Measurements from ENCODE around the gene SCGB1C2.

SCGB1C2 gene

DNA sequence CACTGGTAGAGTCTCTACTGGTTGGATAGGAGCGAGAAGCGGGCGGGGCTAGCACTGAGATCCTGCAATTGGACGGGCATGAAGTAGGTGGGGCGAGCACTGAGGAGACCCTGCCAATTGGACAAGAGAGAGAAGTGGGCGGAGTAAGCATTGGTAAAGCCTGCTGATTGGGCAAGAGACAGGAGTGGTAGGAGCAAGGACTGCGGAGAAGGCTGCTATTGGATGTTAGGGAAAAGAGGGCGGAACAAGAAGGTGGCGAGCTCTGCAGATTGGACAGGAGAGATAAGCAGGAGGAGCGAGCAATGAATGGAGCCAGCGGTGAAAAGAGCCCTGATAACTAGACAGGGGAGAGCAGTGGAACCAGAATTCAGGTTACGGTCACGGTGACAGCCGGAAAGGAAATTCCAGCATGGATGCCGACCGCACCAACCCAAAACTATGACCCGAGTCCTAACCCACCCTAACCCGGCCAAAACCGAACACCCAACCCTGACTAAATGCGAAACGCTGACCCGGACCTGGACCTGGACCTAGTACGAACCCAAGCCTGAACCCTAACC is 4.8 kb downstream of the SCGB1C2 start:
- no peak overlapping the region for H3K4me2 ChIP-seq
- no peak overlapping the region for H3K9ac ChIP-seq
- no peak overlapping the region for H3K27ac ChIP-seq
- H4K20me1 ChIP-seq: peaks cover 0 to 21% (median 0%) of the 10 kb centered on the region in 11 experiments; a peak in 4 of 22 replicates
- no peak for TF ChIP-seq Cebpa-rat (IDR thresholded peaks at IDR 0.05)
- H3K36me3 ChIP-seq: no peaks in the 10 kb centered on the region
- no peaks in the 10 kb centered on the region for H3K9me3 ChIP-seq (replicated peaks in 1 of 11)
- H3K4me1 ChIP-seq: peaks cover 0 to 8% (median 0%) of the 10 kb centered on the region in 10 experiments; a peak in 4 of 20 replicates
- H3K4me3 ChIP-seq: no peak overlapping the region
- peaks cover 0 to 18% (median 9%) of the 10 kb centered on the region in 11 experiments; a peak in 12 of 22 replicates for H3K27me3 ChIP-seq

DNA sequence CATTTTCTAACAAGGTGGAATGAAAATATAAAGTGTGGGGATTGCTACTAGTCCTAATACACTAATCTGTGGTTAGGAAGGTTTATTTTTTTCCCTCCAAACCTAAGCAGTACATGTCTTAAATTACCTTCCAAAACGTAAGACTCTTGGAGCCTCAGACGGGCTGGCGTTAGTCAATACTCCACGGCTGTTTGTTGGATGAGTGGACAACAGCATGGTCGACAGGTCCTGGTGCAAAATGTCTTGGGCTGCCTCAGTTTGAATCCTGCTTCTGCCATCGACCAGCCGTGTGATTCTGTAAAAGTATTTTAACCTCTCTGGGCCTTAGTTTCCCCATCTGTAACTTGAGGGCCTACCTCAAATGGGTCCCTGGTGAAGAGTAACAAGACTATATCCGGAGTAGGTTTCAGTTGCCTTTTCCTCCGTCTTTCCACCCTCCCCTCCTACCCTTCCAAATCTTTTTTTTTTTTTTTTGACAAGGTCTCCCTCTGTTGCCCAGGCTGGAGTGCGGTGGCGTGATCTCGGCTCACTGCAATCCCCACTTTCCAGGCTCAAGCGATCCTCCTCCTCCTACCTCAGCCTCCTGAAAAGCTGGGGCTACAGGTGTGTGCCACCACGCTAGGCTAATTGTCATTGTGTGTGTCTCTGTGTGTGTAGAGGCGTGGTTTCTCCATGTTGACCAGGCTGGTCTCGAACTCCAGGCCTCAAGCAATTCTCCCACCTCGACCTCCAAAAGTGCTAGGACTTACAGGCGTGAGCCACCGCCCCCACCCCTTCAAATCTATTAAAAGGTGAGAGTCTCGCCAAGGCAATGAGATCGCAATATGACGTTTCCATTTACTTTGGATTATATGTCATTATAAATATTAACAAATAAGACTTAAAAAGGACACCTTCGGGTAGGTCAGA is 5.8 kb downstream of the SCGB1C2 start:
- no peaks in the 10 kb centered on the region for H3K9me3 ChIP-seq (replicated peaks in 1 of 11)
- no peak for TF ChIP-seq Cebpa-rat (IDR thresholded peaks at IDR 0.05)
- no peak overlapping the region for H3K9ac ChIP-seq
- no peaks in the 10 kb centered on the region for H3K36me3 ChIP-seq
- no peak overlapping the region for H3K27ac ChIP-seq
- no peak overlapping the region for H3K4me3 ChIP-seq
- peaks cover 0 to 21% (median 0%) of the 10 kb centered on the region in 11 experiments; a peak in 4 of 22 replicates for H4K20me1 ChIP-seq
- peaks cover 0 to 8% (median 0%) of the 10 kb centered on the region in 10 experiments; a peak in 4 of 20 replicates for H3K4me1 ChIP-seq
- peak overlapping the region in 2 of 11 experiments; percentile 21 to 65; a peak in 5 of 22 replicates for H3K4me2 ChIP-seq
- peaks cover 0 to 18% (median 9%) of the 10 kb centered on the region in 11 experiments; a peak in 12 of 22 replicates for H3K27me3 ChIP-seq

DNA sequence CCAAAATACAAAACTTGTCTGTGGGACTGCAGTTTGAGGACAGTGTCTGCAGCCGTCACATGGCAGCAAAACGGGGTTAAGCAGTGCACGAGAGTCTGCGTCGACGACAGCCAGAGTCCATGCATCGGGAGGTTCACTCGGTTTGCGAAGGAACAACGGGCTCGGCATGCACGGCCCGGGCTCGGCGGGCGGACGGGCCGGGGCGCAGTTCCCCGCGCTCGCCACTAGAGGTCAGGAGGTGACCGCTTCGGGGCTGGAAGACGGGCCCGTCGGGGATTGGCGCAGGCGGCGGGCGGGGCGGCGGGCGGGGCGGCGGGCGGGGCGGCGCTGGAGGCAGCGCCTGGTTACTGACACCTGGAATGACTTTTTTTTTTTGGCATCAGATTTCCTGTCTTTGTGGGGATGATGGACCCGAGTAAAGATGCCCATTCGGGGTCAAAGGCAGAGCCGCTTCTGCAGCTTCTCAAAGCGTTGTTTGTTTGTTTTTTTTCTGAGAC is 6.5 kb downstream of the SCGB1C2 start:
- Histone ChIP-seq H3K27ac (no peak overlapping the region), H3K4me3 (no peak overlapping the region), H3K9me3 (replicated peaks in 1 of 11) (no peaks in the 10 kb centered on the region), H3K9ac (no peak overlapping the region), H3K4me2 (peak overlapping the region in 5 of 11 experiments; percentile 9 to 65 (median 21); a peak in 7 of 22 replicates), H4K20me1 (peaks cover 0 to 21% (median 0%) of the 10 kb centered on the region in 11 experiments; a peak in 4 of 22 replicates), H3K36me3 (no peaks in the 10 kb centered on the region), H3K27me3 (peaks cover 0 to 18% (median 9%) of the 10 kb centered on the region in 11 experiments; a peak in 12 of 22 replicates), H3K4me1 (peaks cover 0 to 8% (median 0%) of the 10 kb centered on the region in 10 experiments; a peak in 4 of 20 replicates)
- TF ChIP-seq Cebpa-rat (IDR thresholded peaks at IDR 0.05): no peak

DNA sequence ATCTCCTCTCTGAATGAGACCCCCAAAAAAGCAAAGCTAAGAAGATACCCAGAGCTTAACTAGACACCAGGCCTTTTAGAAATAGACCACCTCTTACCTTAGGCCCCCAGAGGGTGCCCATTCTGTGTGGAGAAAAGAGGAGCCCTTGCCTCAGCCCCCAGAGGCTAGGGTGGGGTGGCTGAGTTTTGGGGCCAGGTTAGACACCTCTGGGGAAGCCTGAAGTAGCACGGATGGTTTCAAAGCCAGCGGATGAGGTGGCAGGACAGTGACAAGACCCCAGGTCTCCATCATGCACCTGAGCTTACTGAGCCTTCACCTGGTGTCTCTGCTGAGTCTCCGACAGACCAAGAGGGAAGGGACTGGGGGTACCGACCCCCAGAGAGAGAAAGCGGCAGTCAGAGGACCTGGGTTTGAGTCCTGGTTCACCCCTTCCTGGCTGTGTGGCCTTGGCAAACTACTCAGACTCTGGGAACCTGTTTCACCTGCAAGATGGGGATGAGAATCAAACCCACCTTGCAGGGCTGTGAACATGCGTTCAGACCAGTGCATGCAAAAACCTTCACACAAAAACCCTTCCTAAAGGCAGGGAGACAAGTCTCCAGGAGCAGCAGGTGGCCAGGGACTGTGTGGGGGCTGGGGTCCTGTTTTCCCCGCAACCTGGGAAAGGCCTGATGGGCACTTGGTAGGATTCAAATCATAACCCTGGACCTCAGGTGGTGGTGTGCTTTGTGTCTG is 7.7 kb downstream of the SCGB1C2 start:
- Histone ChIP-seq H3K9ac (no peak overlapping the region), H3K4me3 (no peak overlapping the region), H4K20me1 (peaks cover 0 to 21% (median 0%) of the 10 kb centered on the region in 11 experiments; a peak in 4 of 22 replicates), H3K27me3 (peaks cover 0 to 18% (median 9%) of the 10 kb centered on the region in 11 experiments; a peak in 12 of 22 replicates), H3K9me3 (replicated peaks in 1 of 11) (no peaks in the 10 kb centered on the region), H3K4me1 (peaks cover 0 to 8% (median 0%) of the 10 kb centered on the region in 10 experiments; a peak in 4 of 20 replicates), H3K27ac (no peak overlapping the region), H3K4me2 (no peak overlapping the region), H3K36me3 (no peaks in the 10 kb centered on the region)
- no peak for TF ChIP-seq Cebpa-rat (IDR thresholded peaks at IDR 0.05)

DNA sequence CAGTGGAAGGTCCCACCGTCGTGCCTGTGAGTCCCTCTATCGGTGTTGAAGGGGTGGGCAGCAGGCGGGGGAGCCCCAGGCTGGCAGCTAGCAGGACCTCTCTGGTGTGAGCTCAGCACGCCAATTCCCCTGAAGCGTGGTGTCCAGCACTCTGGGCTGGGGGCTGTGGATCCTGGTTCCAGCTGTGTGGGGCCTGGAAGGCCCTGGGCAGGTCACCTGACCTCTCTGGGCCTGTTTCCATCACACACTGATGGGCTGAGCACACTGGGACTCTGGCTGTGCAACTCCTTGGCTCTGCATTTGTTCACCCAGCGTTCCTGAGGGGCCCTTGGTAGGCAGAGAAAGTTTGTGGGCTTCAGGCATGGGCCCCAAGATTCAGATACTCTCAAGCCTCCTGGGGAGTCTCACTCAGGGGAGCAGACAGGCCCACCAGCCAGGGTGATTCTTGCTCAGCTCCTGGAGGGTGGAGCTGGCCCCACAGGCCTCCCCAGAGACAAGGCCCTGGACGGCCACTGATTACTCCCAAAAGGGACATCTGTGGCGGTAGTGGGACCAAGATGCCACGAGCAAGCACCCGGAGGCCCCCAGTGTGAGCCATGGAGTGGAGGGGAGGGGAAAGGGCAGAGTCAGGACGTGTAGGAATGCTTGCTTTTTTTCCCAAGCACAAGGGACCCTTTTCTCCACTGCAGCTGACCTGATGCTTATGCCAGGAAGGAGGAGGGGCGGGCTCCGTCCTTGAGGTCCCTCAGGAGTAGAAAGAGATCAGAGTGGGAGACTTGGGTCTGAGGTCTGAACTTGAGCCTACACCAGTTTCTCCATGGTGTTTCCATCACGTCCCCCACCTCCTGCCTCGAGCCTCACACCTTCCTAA is 8.5 kb downstream of the SCGB1C2 start:
- Histone ChIP-seq H3K4me3 (no peak overlapping the region), H3K9ac (0 out of 22 replicates have a peak overlapping the region, but pooled peaks of 2 of the 11 experiments have one; percentile 3 to 4), H3K27me3 (peaks cover 0 to 18% (median 9%) of the 10 kb centered on the region in 11 experiments; a peak in 12 of 22 replicates), H3K4me2 (no peak overlapping the region), H3K36me3 (no peaks in the 10 kb centered on the region), H3K27ac (no peak overlapping the region), H3K9me3 (replicated peaks in 1 of 11) (no peaks in the 10 kb centered on the region), H4K20me1 (peaks cover 0 to 21% (median 0%) of the 10 kb centered on the region in 11 experiments; a peak in 4 of 22 replicates), H3K4me1 (peaks cover 0 to 8% (median 0%) of the 10 kb centered on the region in 10 experiments; a peak in 4 of 20 replicates)
- no peak for TF ChIP-seq Cebpa-rat (IDR thresholded peaks at IDR 0.05)

DNA sequence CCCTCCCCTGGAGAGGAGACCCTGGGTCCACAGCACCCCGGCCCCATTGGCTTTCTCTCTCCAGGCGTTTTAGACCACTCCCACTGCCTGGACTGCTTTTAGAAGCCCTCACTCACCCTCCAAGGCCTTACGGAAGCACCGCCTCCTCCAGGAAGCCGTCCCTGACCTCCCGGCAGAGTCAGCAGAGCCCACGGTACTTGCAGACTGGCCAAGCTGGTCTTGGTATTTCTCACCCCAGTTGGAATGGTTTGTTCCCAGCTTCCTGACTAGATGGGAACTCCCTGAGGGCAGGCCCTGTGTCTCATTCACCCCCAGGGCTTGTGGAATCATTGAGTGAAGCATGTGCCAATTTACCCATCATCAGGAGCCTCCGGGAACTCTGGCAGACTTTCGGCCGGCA is 9.2 kb downstream of the SCGB1C2 start:
- H3K9me3 ChIP-seq (replicated peaks in 1 of 11): no peaks in the 10 kb centered on the region
- no peaks in the 10 kb centered on the region for H3K36me3 ChIP-seq
- H3K4me1 ChIP-seq: peaks cover 0 to 8% (median 0%) of the 10 kb centered on the region in 10 experiments; a peak in 4 of 20 replicates
- peaks cover 0 to 18% (median 9%) of the 10 kb centered on the region in 11 experiments; a peak in 12 of 22 replicates for H3K27me3 ChIP-seq
- H3K4me3 ChIP-seq: no peak overlapping the region
- no peak overlapping the region for H3K9ac ChIP-seq
- H3K27ac ChIP-seq: no peak overlapping the region
- TF ChIP-seq Cebpa-rat (IDR thresholded peaks at IDR 0.05): no peak
- no peak overlapping the region for H3K4me2 ChIP-seq
- H4K20me1 ChIP-seq: peaks cover 0 to 21% (median 0%) of the 10 kb centered on the region in 11 experiments; a peak in 4 of 22 replicates

DNA sequence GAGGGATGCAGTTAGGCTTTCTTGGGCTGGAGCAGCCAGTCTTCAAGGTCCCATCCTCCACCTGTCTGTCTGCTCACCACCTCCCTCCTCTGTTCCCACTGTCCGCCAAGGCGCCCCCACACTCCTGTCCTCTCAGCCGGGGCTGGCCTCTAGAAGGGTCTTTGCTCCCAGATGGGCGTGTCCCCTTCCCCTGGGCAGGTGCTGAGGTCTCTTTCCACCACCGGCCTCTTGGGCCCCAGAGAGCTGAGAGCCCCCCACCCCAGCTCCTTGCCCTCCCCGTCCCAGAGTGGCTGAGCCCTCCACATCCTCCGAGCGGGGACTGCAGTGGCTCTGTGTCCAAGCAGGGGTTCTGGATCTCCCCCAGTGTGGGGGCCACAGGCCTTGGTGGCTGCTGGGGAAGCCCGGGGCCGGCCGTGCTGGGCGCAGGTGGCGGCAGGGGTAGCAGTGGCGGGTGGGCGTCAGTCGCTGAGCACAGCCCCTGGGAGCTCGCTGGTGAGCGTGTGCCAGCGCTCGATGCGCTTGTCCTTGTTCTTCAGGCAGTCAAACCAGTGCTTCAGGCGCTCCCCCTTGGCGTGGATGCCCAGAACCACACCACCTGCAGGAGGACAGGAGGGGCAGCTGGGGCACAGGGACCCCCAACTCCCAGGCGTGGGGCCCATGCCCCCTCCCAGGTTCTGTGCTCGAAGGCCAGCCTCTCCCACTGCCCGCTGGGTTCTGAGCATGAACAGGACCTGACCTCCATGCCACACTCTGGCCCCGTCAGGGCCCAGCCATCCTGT is 9.8 kb downstream of the SCGB1C2 start:
- TF ChIP-seq Cebpa-rat (IDR thresholded peaks at IDR 0.05): no peak
- Histone ChIP-seq H3K27ac (no peak overlapping the region), H3K4me1 (peaks cover 0 to 8% (median 0%) of the 10 kb centered on the region in 10 experiments; a peak in 4 of 20 replicates), H3K27me3 (peaks cover 0 to 16% (median 9%) of the 10 kb centered on the region in 11 experiments; a peak in 12 of 22 replicates), H3K36me3 (no peaks in the 10 kb centered on the region), H3K9me3 (replicated peaks in 1 of 11) (no peaks in the 10 kb centered on the region), H3K9ac (no peak overlapping the region), H3K4me3 (no peak overlapping the region), H4K20me1 (peaks cover 0 to 21% (median 0%) of the 10 kb centered on the region in 11 experiments; a peak in 4 of 22 replicates), H3K4me2 (no peak overlapping the region)
